ENCODE measurements around the gene DCANP1. TPM values are rescaled to one million over a fixed set of nuclear protein-coding genes. Genes with fewer than 3 reads are reported as not detected.
A peak's percentile ranks its signal among the peaks of the same experiment; 100 is the strongest.

Gene DCANP1
- polyA plus RNA-seq, 3 donors from 2014 or later: 0.95 TPM; not detected in 2

DNA sequence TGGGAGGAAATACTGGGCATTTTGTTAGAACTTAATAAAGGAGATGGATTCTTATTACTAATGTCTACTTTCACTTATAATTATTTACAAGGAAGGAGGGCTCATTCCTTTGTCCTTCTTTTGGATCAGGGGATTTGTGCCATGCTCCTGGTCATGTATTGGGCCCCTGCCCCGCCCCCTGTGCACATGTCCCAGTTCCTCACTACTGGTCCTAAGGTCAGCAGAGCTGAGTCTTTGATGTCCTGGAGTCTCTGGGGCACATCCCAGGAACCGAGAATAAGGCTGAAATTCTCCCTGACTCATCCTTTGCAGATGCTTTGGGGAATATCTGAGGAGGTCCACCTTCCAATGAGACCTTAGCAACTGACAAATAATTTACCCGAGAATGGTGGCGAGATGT is 24.6 kb upstream of the DCANP1 start:
- H3K27ac Mint-ChIP-seq: no peak overlapping the region
- no peaks in the 10 kb centered on the region for H3K36me3 Mint-ChIP-seq
- no peak overlapping the region for H3K4me3 Mint-ChIP-seq
- no peaks in the 10 kb centered on the region for H3K9me3 Mint-ChIP-seq
- H3K27me3 Mint-ChIP-seq (ENCODE audit: low read depth in 3 of 3): peaks cover 0 to 7% (median 0%) of the 10 kb centered on the region in 3 donors
- no peaks in the 10 kb centered on the region for H3K4me1 Mint-ChIP-seq
- no peak for DNase-seq

DNA sequence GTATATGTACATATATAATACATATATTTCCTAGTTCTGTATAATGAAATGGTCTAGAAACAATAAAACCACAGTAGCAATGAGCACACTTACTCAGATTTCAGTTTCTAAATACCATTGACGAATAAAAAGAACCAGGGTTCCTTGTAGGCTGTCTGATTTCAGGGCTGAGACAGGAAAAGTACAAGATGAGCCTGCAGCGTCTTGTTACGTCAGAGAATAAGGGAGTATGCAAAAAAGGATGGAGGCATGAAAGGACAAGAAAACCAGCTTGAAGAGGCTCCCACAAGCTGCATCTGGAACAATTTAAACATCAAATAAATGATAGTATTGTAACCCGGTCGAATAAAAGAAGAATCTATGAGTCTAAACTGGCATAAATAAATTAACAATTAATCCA is 22.8 kb upstream of the DCANP1 start:
- no peak for DNase-seq
- Mint-ChIP-seq H3K27ac (no peak overlapping the region), H3K36me3 (no peaks in the 10 kb centered on the region), H3K27me3 (ENCODE audit: low read depth in 3 of 3) (peaks cover 0 to 11% (median 6%) of the 10 kb centered on the region in 3 donors), H3K4me1 (peaks cover 4 to 10% of the 10 kb centered on the region in 2 donors), H3K9me3 (no peaks in the 10 kb centered on the region), H3K4me3 (no peak overlapping the region)

DNA sequence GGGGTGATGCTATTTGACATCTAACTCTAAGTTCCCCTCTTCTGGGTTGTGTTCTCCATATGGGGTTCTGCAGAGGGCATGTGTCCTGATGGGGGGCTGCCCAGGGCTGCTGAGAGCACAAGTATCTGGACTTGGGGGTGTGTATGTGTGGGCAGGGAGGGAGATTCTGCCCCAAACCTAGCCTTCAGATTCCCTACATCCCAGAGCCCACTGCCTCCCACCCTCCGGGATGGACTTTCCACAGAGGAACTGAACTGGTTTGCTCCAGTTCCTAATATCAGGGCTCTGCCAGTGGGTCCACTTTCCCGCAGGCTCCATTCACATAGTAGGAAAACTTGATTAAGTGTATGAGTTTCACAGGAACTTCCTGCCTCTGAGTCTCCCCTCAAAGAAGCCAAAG is 21.4 kb upstream of the DCANP1 start:
- H3K27me3 Mint-ChIP-seq (ENCODE audit: low read depth in 3 of 3): peaks cover 0 to 11% (median 8%) of the 10 kb centered on the region in 3 donors
- DNase-seq: no peak

DNA sequence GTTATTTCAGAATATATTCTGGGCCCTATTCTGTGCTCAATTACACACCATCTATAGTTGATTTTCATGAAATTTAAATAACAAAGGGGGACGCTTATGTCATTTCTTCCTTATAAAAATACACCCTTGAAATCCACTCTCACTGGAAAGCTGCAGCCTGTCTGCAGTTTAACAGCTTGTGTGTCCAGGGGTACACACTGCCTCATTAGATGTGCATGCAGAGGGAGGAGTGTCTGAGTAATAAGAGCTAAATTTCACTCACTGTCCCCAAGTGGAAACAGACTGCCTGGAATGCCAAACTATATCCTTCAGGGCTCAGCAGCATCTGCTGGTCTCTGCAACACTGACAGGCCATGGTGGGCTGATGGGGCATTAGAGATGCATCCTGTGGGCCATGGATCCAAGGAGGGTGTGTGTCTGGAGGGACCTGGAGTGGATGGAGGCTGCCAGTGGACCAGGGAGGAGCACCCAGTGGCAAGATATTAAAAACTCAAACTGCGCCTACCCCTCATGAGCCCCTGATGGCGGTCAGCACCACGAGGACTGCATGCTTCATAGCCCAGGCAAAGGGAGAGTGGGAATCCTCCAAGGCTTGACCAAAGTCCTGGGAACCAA is 20.8 kb upstream of the DCANP1 start:
- H3K27ac Mint-ChIP-seq: no peak overlapping the region
- H3K36me3 Mint-ChIP-seq: no peaks in the 10 kb centered on the region
- H3K27me3 Mint-ChIP-seq (ENCODE audit: low read depth in 3 of 3): peaks cover 0 to 9% (median 7%) of the 10 kb centered on the region in 3 donors
- no peak overlapping the region for H3K4me3 Mint-ChIP-seq
- DNase-seq: no peak
- H3K4me1 Mint-ChIP-seq: peaks cover 4 to 10% of the 10 kb centered on the region in 2 donors
- H3K9me3 Mint-ChIP-seq: no peaks in the 10 kb centered on the region

More for the DNA sequence above, 21.4 kb upstream of the DCANP1 start:
- Mint-ChIP-seq H3K4me3 (no peak overlapping the region), H3K4me1 (peaks cover 4 to 10% of the 10 kb centered on the region in 2 donors), H3K9me3 (no peaks in the 10 kb centered on the region), H3K36me3 (no peaks in the 10 kb centered on the region), H3K27ac (no peak overlapping the region)

DNA sequence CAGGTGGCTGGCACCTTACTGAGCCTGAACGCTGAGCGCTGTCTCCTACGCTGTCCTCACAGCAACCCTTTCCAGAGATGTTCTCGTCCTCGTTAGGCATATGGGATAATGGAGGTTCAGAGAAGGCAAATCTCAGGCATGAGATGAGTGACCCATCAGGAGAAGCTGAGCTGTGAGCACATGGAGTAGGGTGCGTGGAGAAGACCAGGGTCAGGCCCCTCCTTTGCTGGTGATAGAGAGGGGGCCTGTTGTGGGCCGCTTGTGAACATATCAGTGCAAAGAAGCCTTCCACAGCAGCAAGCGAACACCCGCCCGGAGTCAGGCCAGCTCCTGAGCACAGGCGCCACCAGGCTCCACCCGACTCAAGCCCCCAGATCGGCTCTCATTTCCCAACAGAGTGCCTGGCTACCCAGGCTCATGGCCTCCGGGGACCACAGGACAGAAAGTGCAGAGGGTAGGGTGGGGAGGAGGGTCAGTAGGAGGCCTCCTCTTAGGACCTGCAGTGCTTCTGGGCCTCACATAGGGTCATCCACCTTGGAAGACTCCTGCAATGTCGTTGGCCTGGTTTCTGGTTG is 20.0 kb upstream of the DCANP1 start:
- peaks cover 0 to 9% (median 7%) of the 10 kb centered on the region in 3 donors for H3K27me3 Mint-ChIP-seq (ENCODE audit: low read depth in 3 of 3)
- DNase-seq: no peak
- no peak overlapping the region for H3K27ac Mint-ChIP-seq
- H3K4me1 Mint-ChIP-seq: peaks cover 7 to 10% of the 10 kb centered on the region in 2 donors
- no peaks in the 10 kb centered on the region for H3K36me3 Mint-ChIP-seq
- no peaks in the 10 kb centered on the region for H3K9me3 Mint-ChIP-seq
- peak overlapping the region in 1 of 5 donors; percentile 64 for H3K4me3 Mint-ChIP-seq

DNA sequence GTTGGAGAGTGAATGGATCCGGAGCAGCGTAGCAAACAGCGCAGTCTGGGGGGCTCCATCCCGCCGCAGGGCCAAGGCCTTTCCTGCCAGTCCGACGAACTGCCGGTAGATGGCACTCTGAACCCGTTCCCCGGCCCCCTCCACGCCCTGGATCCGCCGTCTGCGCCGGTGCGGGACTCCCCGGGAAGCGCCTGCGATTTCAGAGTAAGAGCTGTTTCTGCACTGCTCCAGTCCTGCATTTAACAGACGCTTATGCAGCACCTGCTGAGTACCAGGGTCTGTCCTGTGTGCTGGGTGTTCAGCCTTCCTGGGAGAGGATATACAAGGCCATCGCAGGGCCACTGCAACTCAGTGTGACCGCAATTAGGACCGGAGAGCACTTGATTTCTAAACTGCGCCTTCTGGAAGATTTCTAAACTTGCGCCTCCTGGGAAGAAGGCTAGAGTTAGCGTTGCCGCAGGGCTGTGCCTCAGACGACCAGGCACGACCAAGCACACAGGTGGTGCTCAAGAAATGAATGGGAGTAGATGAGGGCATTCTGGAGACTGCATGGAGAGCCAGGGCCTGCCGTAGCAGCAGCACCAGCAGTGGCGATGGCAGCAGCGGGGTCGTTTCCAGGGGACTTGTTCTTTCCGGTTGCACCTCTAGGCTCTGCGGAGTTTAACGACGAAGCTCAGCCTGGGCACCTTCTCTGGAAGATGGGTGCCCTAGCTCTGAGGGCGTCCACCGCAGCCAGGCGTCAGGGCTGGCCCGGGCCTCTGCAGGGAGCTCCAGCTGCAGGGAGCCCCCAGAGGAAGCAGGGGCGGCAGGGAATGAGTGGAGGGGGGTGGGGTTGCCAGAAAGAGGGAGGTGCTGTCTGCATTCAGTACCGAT is 19.3 kb upstream of the DCANP1 start:
- Mint-ChIP-seq H3K4me3 (peak overlapping the region; percentile 19 to 69 (median 53)), H3K27me3 (ENCODE audit: low read depth in 3 of 3) (peaks cover 0 to 9% (median 7%) of the 10 kb centered on the region in 3 donors), H3K27ac (no peak overlapping the region), H3K9me3 (no peaks in the 10 kb centered on the region), H3K4me1 (peaks cover 7 to 10% of the 10 kb centered on the region in 2 donors), H3K36me3 (no peaks in the 10 kb centered on the region)
- DNase-seq: peak; percentile 26 to 40 (median 37)

DNA sequence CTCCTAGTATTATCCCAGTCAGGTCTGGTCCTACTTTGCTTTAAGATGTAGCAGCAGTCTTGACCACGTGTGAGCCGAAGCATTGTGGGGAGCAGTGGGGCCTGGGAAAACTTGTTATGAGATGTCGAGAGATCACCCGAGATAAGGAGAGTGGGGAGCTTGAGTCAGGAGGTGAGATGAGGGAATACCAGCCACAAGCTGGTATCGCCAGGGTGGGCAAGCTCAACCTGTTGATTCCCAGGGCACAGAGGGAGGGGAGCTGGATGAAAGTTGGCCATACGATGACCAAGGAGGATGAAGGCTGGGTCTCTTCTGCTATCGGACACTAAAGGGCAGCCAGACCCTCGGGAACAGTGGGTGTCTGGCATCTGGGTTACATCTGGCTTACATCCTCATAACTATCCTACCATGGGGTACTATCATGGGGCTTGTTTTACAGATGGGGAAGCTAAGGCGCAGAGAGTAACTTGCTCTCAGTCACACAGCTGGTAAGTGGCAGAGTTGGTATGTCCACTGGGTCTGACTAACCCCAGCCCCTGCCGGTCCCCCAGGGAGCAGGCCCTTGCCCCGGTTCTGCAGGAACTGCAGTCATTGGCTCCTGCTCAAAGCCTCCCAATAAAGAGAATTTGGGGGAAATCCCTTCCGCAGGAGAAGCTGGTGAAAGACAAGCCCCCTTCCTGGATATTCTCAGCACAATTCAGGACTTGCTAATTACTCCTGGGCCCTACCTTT is 18.4 kb upstream of the DCANP1 start:
- no peaks in the 10 kb centered on the region for H3K36me3 Mint-ChIP-seq
- peak overlapping the region in 1 of 5 donors; percentile 35 for H3K4me3 Mint-ChIP-seq
- H3K4me1 Mint-ChIP-seq: peaks cover 7 to 10% of the 10 kb centered on the region in 2 donors
- H3K9me3 Mint-ChIP-seq: no peaks in the 10 kb centered on the region
- H3K27me3 Mint-ChIP-seq (ENCODE audit: low read depth in 3 of 3): peaks cover 0 to 9% (median 8%) of the 10 kb centered on the region in 3 donors
- no peak overlapping the region for H3K27ac Mint-ChIP-seq
- no peak for DNase-seq

DNA sequence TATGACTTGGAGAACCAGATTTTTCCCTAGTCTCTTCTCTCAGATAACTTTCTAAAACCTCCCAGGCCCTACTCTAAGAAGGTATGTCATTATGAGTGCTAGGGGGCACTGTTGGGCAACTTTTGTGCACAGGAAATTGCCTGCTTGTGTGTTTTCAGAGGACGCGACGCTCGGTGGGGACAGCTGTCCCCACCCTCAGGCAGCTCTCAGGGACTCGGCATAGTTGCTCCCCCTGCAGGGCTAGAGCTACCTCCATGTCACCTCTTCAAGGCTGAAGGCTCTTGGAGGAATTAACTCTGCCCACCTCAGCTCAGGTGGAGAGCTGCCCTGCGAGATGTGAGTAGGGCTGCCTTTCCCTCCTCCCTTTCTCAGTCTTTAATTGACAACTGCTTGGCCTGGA is 15.2 kb upstream of the DCANP1 start:
- Mint-ChIP-seq H3K27ac (peak overlapping the region in 1 of 6 donors; percentile 17), H3K4me1 (peaks cover 7 to 10% of the 10 kb centered on the region in 2 donors), H3K9me3 (no peaks in the 10 kb centered on the region), H3K36me3 (no peaks in the 10 kb centered on the region), H3K27me3 (ENCODE audit: low read depth in 3 of 3) (peaks cover 0 to 9% (median 6%) of the 10 kb centered on the region in 3 donors), H3K4me3 (no peak overlapping the region)
- peak; percentile 17 to 25 (median 19) for DNase-seq

DNA sequence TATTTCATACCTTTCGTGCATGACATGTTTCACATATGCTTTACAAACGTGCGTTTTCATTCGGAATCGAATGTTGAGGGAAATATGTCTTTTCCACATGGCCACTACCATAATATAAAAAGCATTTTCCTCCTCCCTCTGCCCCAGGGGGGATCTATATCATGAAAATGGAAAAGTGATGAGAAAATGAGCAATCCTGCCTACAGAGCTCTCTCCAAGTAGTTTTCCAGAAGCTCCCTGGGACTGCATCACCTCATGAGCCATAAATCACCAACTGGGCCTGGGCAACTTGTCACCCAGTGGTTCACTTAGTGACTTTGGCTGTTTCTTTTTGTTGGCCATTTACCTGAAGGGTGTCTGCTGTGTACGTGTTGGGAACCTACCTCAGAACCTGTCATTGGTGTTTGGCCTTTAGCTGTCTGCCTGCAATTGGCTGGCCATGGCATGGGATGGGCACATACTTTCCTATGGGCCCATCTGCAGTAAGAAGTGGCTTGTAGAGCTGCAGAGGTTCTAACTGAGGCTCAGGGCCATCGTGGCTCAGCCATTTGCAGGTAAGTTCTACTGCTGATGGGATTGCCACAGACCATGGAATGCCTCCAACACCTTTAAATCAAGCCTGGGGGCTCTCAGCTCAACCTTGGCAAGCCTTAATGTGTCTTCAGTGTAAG is 14.5 kb upstream of the DCANP1 start:
- Mint-ChIP-seq H3K9me3 (no peaks in the 10 kb centered on the region), H3K4me1 (peaks cover 7 to 10% of the 10 kb centered on the region in 2 donors), H3K4me3 (no peak overlapping the region), H3K27me3 (ENCODE audit: low read depth in 3 of 3) (peaks cover 0 to 9% (median 8%) of the 10 kb centered on the region in 3 donors), H3K36me3 (no peaks in the 10 kb centered on the region), H3K27ac (no peak overlapping the region)
- no peak for DNase-seq

DNA sequence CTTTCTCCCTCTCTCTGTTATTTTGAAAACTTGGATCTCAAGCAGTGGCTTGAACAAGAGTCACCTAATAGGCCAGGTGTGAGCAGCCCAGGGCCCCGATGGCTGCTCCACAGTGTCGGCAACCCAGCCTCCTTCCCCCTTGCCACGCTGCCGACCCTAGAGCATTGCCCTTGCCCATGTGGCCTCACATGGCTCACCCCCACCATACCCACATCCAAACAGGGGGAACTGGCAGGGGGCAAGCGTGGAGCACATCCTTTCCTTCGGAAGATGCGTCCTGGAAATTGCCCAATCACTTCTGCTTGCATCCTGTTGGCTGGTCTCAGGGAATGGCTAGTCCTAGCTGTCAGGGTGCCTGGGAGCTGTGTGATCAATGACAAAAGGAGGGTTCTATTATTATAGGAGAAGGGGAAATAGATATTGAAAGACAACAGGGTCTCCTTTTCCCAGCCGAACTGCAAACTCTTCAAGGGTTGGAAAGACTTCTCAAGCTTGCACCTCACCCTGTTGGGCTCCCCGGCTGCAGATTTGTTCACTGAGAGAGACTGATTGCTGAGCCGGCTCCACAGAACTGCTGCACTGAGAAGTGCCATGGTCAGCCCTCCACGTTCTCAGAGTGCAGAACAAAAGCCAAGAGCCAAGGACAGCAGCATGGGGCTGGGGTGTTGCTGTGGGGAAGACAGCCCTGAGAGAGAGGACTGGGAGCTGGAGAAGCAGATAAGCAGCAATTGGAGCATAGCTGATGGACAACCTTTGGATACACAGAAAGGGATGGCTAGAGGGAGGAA is 13.3 kb upstream of the DCANP1 start:
- Mint-ChIP-seq H3K4me1 (peaks cover 3 to 4% of the 10 kb centered on the region in 2 donors), H3K9me3 (no peaks in the 10 kb centered on the region), H3K27ac (no peak overlapping the region), H3K36me3 (no peaks in the 10 kb centered on the region), H3K27me3 (ENCODE audit: low read depth in 3 of 3) (peaks cover 0 to 8% (median 5%) of the 10 kb centered on the region in 3 donors), H3K4me3 (no peak overlapping the region)
- no peak for DNase-seq

DNA sequence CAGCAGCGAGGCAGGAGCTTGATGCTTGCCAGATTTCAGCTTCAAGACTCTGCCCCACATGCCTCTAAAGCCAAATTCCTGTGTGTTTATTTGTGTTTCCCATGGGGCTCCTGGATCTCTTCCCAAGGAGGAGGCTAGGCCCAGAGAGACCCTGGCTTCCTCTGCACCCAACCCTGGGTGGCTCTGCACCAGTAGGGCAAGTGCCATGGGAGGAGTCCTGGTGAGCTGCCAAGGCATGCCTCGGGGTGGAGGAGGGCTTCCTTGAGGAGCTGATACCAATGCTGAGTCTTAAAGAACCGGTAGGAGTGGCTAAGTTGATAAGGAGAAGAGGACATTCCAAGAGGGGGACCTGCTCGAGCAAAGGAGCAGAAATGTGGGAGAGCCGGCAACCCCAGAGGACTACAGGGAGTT is 11.8 kb upstream of the DCANP1 start:
- Mint-ChIP-seq H3K36me3 (no peaks in the 10 kb centered on the region), H3K4me3 (no peak overlapping the region), H3K4me1 (peaks cover 0 to 3% of the 10 kb centered on the region in 2 donors), H3K27me3 (ENCODE audit: low read depth in 3 of 3) (peaks cover 0 to 6% (median 3%) of the 10 kb centered on the region in 3 donors), H3K27ac (no peak overlapping the region), H3K9me3 (no peaks in the 10 kb centered on the region)
- no peak for DNase-seq

DNA sequence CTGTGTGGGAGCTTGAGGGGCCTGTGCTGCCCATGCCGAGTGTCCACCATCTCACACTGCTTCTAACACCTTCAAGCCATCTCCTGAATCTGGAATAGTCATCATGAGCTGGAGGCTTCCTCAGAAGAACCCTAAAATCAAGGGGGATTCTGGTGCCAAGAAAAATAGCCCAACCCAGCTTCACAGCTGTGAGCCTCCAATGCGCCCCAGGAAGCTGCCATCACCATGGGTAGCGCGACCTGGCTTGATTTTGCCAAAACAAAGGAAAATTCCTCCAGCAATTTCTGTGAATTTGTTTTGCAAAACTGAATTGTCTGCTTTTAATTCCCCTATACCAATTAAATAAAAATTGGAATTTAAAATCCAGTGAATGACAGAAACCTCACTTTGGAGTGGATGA is 11.2 kb upstream of the DCANP1 start:
- Mint-ChIP-seq H3K4me1 (peaks cover 0 to 3% of the 10 kb centered on the region in 2 donors), H3K27me3 (ENCODE audit: low read depth in 3 of 3) (peaks cover 0 to 5% (median 3%) of the 10 kb centered on the region in 3 donors), H3K9me3 (no peaks in the 10 kb centered on the region), H3K27ac (no peak overlapping the region), H3K4me3 (no peak overlapping the region), H3K36me3 (no peaks in the 10 kb centered on the region)
- DNase-seq: no peak
